BJ (cell line): ENCODE measurements around the gene CALML5. TPM values are rescaled to one million over a fixed set of nuclear protein-coding genes. Genes with fewer than 3 reads are reported as not detected.

Experiments
- CTCF ChIA-PET: fragments of 350-600 bp; formaldehyde crosslinking; extraction: SDS; loops from one replicate; lab custom pipeline; 2021; ENCODE audit warnings: antibody characterized with exemption, inconsistent platforms; lab: Yijun Ruan, JAX
- POLR2A ChIA-PET: fragments of 300-600 bp; sonication (Branson Sonifier 250); formaldehyde crosslinking; extraction: SDS; loops from one replicate; lab custom pipeline; 2021; ENCODE audit warnings: antibody characterized with exemption; lab: Charles Lee
- DNase-seq: peaks from one replicate; pipeline ENCODE4 v3.0.0-alpha.2; 2011; ENCODE audit warnings: low read depth
- H3K27me3 ChIP-seq: 2 replicates; pipeline ENCODE4 v1.6.0; 2011; ENCODE audit warnings: low read length; ENCODE audit not compliant: control insufficient read depth, insufficient read depth
- H3K36me3 ChIP-seq: 2 replicates; pipeline ENCODE4 v1.5.1; 2011; ENCODE audit warnings: low read length; ENCODE audit not compliant: control insufficient read depth, insufficient read depth
- H3K4me3 ChIP-seq: 2 replicates; pipeline ENCODE4 v1.5.1; 2011; ENCODE audit warnings: low read depth, mild to moderate bottlenecking, control low read depth, low read length
- CTCF ChIP-seq: IDR thresholded peaks from 2 replicates; pipeline ENCODE4 v1.5.1; 2011; ENCODE audit warnings: low read depth, mild to moderate bottlenecking, control low read depth, inconsistent platforms, low read length, moderate library complexity; ENCODE audit not compliant: insufficient read depth
- polyA plus RNA-seq: library from polyadenylated mRNA; depleted of rRNA; stranded (reverse); fragments of >200 nt; gene quantifications from 2 replicates; pipeline ENCODE4 v1.2.3, GENCODE V29; 2011

CALML5 gene
- polyA plus RNA-seq, 1 experiment = not detected

- no peaks in the 10 kb centered on the region for H3K36me3 ChIP-seq
- no peak overlapping the region for H3K4me3 ChIP-seq
- TF ChIP-seq CTCF = no peak
- CTCF ChIA-PET = no interaction called here
- POLR2A ChIA-PET = no interaction called here
- DNase-seq = no peak
- H3K27me3 ChIP-seq = no peaks in the 10 kb centered on the region; the same call in 1 of the 2 replicates
Observed at GRCh38 chr10:5480162-5480941, 19.0 kb downstream of the CALML5 start.

- DNase-seq = no peak
- POLR2A ChIA-PET = no interaction called here
- TF ChIP-seq CTCF = no peak
- Histone ChIP-seq H3K36me3 (no peaks in the 10 kb centered on the region), H3K4me3 (no peak overlapping the region), H3K27me3 (no peaks in the 10 kb centered on the region)
- CTCF ChIA-PET = no interaction called here
Observed at GRCh38 chr10:5479481-5480161, 19.7 kb downstream of the CALML5 start.

- no peaks in the 10 kb centered on the region for H3K27me3 ChIP-seq
- no peaks in the 10 kb centered on the region for H3K36me3 ChIP-seq
- H3K4me3 ChIP-seq = no peak overlapping the region
- TF ChIP-seq CTCF = no peak
- DNase-seq = no peak
- POLR2A ChIA-PET = no interaction called here
- CTCF ChIA-PET = no interaction called here
Observed at GRCh38 chr10:5478694-5479305, 20.6 kb downstream of the CALML5 start.

- no peak for TF ChIP-seq CTCF
- no peaks in the 10 kb centered on the region for H3K36me3 ChIP-seq
- no peak for DNase-seq
- CTCF ChIA-PET = no interaction called here
- H3K4me3 ChIP-seq = no peak overlapping the region
- no peaks in the 10 kb centered on the region for H3K27me3 ChIP-seq
- POLR2A ChIA-PET = no interaction called here
Observed at GRCh38 chr10:5477948-5478693, 21.2 kb downstream of the CALML5 start.
